HEK293 (cell line): ENCODE results near the gene BDNF.

Experiments used
- CTCF ChIA-PET: fragments of 350-600 bp; formaldehyde crosslinking; extraction: SDS; loops from one replicate; lab custom pipeline; 2021; ENCODE audit warnings: antibody characterized with exemption; lab: Yijun Ruan, JAX
- POLR2A ChIA-PET: fragments of 300-600 bp; formaldehyde crosslinking; extraction: SDS; loops from one replicate; lab custom pipeline; 2020; ENCODE audit warnings: antibody characterized with exemption, inconsistent platforms; lab: Yijun Ruan, JAX
- H3K27ac ChIP-seq: fragments of 200-500 bp; sonication (Bioruptor generic); 2 replicates; pipeline ENCODE4 v1.5.1; 2014; ENCODE audit warnings: low read depth, low read length, control low read depth, inconsistent platforms; ENCODE audit errors: extremely low read depth
- H3K36me3 ChIP-seq, 2 experiments: fragments of 200-500 bp in 1 of 2; sonication (Bioruptor generic) in 1 of 2; 1 replicate in 1 of 2; 2 replicates in 1 of 2; pipeline ENCODE4 v1.5.1; 2014 to 2017; ENCODE audit warnings: inconsistent platforms in 2 of 2, low read length in 2 of 2; ENCODE audit not compliant: control insufficient read depth in 2 of 2, insufficient read depth in 1 of 2
- H3K4me1 ChIP-seq: fragments of 200-500 bp; sonication (Bioruptor generic); 2 replicates; pipeline ENCODE4 v1.5.1; 2014; ENCODE audit warnings: mild to moderate bottlenecking, low read length, inconsistent platforms; ENCODE audit not compliant: control insufficient read depth, insufficient read depth
- H3K4me3 ChIP-seq: 2 replicates; pipeline ENCODE4 v1.5.1; 2011; ENCODE audit warnings: low read depth, mild to moderate bottlenecking, control low read depth, low read length, moderate library complexity
- H3K9me3 ChIP-seq: fragments of 200-500 bp; sonication (Bioruptor generic); 2 replicates; pipeline ENCODE4 v1.5.1; 2014; ENCODE audit warnings: low read depth, low read length, inconsistent platforms; ENCODE audit not compliant: control insufficient read depth, insufficient read depth
- EGR2 ChIP-seq: fragments of 450-650 bp; formaldehyde crosslinking; IDR thresholded peaks from 2 replicates; pipeline ENCODE4 v1.5.1; 2016; ENCODE audit warnings: low read depth, missing biosample characterization, missing genetic modification characterization
- FEZF1 ChIP-seq: fragments of 450-650 bp; formaldehyde crosslinking; IDR thresholded peaks from 2 replicates; pipeline ENCODE4 v1.5.1; 2016; ENCODE audit warnings: missing biosample characterization, missing genetic modification characterization
- HOXC10 ChIP-seq: sonication (generic); formaldehyde crosslinking; IDR thresholded peaks from 2 replicates; pipeline ENCODE4 v1.8.1; 2023; ENCODE audit warnings: mild to moderate bottlenecking, missing genetic modification reagents
- MYNN ChIP-seq: fragments of 450-650 bp; formaldehyde crosslinking; IDR thresholded peaks from 2 replicates; pipeline ENCODE4 v1.5.1; 2016; ENCODE audit warnings: missing biosample characterization, missing genetic modification characterization, borderline replicate concordance
- REPIN1 ChIP-seq: fragments of 450-650 bp; formaldehyde crosslinking; IDR thresholded peaks from 2 replicates; pipeline ENCODE4 v1.5.1; 2017; ENCODE audit warnings: missing biosample characterization, missing genetic modification characterization, low read depth
- SCRT1 ChIP-seq: fragments of 450-650 bp; formaldehyde crosslinking; IDR thresholded peaks from 2 replicates; pipeline ENCODE4 v1.5.1; 2016; ENCODE audit warnings: missing biosample characterization, missing genetic modification characterization, borderline replicate concordance
- SETDB1 ChIP-seq: IDR thresholded peaks from one replicate; pipeline ENCODE4 v1.6.1; 2017; ENCODE audit warnings: mild to moderate bottlenecking, low read length, moderate library complexity, mixed read lengths; ENCODE audit not compliant: insufficient read length
- YY1 ChIP-seq: fragments of 450-650 bp; formaldehyde crosslinking; IDR thresholded peaks from 2 replicates; pipeline ENCODE4 v1.5.1; 2018; ENCODE audit warnings: missing biosample characterization, missing genetic modification characterization
- ZBTB8A ChIP-seq: fragments of 450-650 bp; formaldehyde crosslinking; IDR thresholded peaks from 2 replicates; pipeline ENCODE4 v1.5.1; 2016; ENCODE audit warnings: missing biosample characterization, missing genetic modification characterization
- ZFP69B ChIP-seq: fragments of 450-650 bp; formaldehyde crosslinking; IDR thresholded peaks from 2 replicates; pipeline ENCODE4 v1.5.1; 2016; ENCODE audit warnings: missing biosample characterization, missing genetic modification characterization
- ZNF133 ChIP-seq: fragments of 450-650 bp; formaldehyde crosslinking; IDR thresholded peaks from 2 replicates; pipeline ENCODE4 v1.5.1; 2016; ENCODE audit warnings: missing biosample characterization, missing genetic modification characterization
- ZNF146 ChIP-seq: fragments of 450-650 bp; formaldehyde crosslinking; IDR thresholded peaks from 2 replicates; pipeline ENCODE4 v1.5.1; 2016; ENCODE audit warnings: missing biosample characterization, missing genetic modification characterization
- ZNF202 ChIP-seq: fragments of 450-650 bp; formaldehyde crosslinking; IDR thresholded peaks from 2 replicates; pipeline ENCODE4 v1.5.1; 2016; ENCODE audit warnings: missing biosample characterization, missing genetic modification characterization, borderline replicate concordance
- ZNF394 ChIP-seq: fragments of 450-650 bp; formaldehyde crosslinking; IDR thresholded peaks from 2 replicates; pipeline ENCODE4 v1.5.1; 2016; ENCODE audit warnings: missing biosample characterization, missing genetic modification characterization, mild to moderate bottlenecking, moderate library complexity, borderline replicate concordance
- ZNF426 ChIP-seq: fragments of 450-650 bp; formaldehyde crosslinking; IDR thresholded peaks from 2 replicates; pipeline ENCODE4 v1.5.1; 2017; ENCODE audit warnings: missing biosample characterization, missing genetic modification characterization, mild to moderate bottlenecking, inconsistent platforms, moderate library complexity
- ZNF560 ChIP-seq: fragments of 450-650 bp; formaldehyde crosslinking; IDR thresholded peaks from 2 replicates; pipeline ENCODE4 v1.5.1; 2017; ENCODE audit warnings: missing biosample characterization, missing genetic modification characterization, borderline replicate concordance
- ZNF600 ChIP-seq: fragments of 450-650 bp; formaldehyde crosslinking; IDR thresholded peaks from 2 replicates; pipeline ENCODE4 v1.5.1; 2016; ENCODE audit warnings: missing biosample characterization, missing genetic modification characterization
- ZNF626 ChIP-seq: fragments of 450-650 bp; sonication (Bioruptor Pico); formaldehyde crosslinking; IDR thresholded peaks from 2 replicates; pipeline ENCODE4 v1.5.1; 2018; ENCODE audit warnings: missing biosample characterization, missing genetic modification characterization, inconsistent platforms
- ZNF654 ChIP-seq: fragments of 450-650 bp; formaldehyde crosslinking; IDR thresholded peaks from 2 replicates; pipeline ENCODE4 v1.5.1; 2016; ENCODE audit warnings: low read depth, missing biosample characterization, missing genetic modification characterization
- TF ChIP-seq, protein P1 (sequence below): fragments of 450-650 bp; formaldehyde crosslinking; IDR thresholded peaks from 2 replicates; pipeline ENCODE4 v1.5.1; 2017; ENCODE audit warnings: missing biosample characterization, missing genetic modification characterization
- TF ChIP-seq, protein P2 (sequence below): fragments of 450-650 bp; formaldehyde crosslinking; IDR thresholded peaks from 2 replicates; pipeline ENCODE4 v1.5.1; 2016; ENCODE audit warnings: missing biosample characterization, missing genetic modification characterization, low read depth
- TF ChIP-seq, protein P3 (sequence below): fragments of 450-650 bp; IDR thresholded peaks from 2 replicates; pipeline ENCODE4 v1.5.1; 2018; ENCODE audit warnings: missing biosample characterization, missing genetic modification characterization
- TF ChIP-seq, protein P4 (sequence below): fragments of 450-650 bp; formaldehyde crosslinking; IDR thresholded peaks from 2 replicates; pipeline ENCODE4 v1.5.1; 2016; ENCODE audit warnings: missing biosample characterization, missing genetic modification characterization, borderline replicate concordance
- TF ChIP-seq, protein P5 (sequence below): fragments of 450-650 bp; formaldehyde crosslinking; conservative IDR thresholded peaks from 2 replicates; pipeline ENCODE4 v1.5.1; 2016; ENCODE audit warnings: low read depth, missing biosample characterization, missing genetic modification characterization
- TF ChIP-seq, protein P6 (sequence below): fragments of 450-650 bp; IDR thresholded peaks from 2 replicates; pipeline ENCODE4 v1.5.1; 2018; ENCODE audit warnings: missing biosample characterization, mild to moderate bottlenecking, missing genetic modification characterization

The BDNF gene

DNA sequence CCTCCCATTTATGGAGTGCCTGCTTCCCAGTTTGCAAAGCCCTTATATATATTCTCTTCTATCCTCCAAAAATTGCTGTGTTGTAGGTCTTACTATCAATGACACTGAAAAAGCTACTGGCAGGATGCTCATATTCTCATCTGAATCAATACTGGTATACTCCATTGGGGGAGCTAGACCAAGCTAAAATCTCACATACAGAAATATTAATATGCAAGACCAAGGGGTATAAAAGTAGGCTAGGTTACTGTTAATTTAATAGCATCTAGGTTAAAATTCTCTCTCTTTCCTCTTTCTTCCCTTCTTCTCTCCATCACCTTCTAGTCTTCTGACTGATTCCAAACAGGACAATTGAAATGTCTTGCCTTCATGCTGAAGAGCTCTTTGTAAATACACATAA lies 17.1 kb upstream of the BDNF start (continued):
- TF ChIP-seq, protein P1, sequence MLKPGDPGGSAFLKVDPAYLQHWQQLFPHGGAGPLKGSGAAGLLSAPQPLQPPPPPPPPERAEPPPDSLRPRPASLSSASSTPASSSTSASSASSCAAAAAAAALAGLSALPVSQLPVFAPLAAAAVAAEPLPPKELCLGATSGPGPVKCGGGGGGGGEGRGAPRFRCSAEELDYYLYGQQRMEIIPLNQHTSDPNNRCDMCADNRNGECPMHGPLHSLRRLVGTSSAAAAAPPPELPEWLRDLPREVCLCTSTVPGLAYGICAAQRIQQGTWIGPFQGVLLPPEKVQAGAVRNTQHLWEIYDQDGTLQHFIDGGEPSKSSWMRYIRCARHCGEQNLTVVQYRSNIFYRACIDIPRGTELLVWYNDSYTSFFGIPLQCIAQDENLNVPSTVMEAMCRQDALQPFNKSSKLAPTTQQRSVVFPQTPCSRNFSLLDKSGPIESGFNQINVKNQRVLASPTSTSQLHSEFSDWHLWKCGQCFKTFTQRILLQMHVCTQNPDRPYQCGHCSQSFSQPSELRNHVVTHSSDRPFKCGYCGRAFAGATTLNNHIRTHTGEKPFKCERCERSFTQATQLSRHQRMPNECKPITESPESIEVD (tag by site-specific recombination) = no peak
- TF ChIP-seq REPIN1 (tag by site-specific recombination) (no peak), EGR2 (tag by site-specific recombination) (no peak), YY1 (no peak), ZNF394 (tag by site-specific recombination) (no peak), HOXC10 (no peak)

DNA sequence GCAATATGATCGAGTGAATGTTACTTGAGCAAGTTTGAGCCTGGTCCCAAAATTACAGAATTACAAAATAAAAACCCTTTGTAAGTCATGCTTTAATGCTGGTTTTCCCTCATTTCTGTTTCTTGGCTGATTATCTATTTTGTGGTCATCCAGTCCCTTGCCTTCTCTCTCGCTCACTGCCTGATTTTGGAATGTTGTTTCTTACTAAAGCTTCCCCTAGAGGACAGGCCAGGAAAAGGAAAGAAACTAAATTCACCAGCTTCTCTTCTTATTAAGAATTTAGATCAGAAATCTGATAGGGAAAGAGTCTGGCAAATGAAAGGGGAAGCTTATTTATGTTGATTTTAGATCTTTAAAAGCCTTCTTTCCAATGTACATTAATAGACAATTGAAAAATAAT lies 16.6 kb upstream of the BDNF start:
- POLR2A ChIA-PET = interaction anchor here (0.8 to 1.1 kb wide), 3 partner anchors 10 to 17 kb away, joined by 3 read pairs; partner anchors contain the start of gene BDNF
- CTCF ChIA-PET = interaction anchor here (0.7 to 2.3 kb wide), 16 partner anchors 8 to 812 kb away, joined by 3 to 23 read pairs (median 4); partner anchors contain the start of gene BDNF
- TF ChIP-seq ZBTB8A (tag by site-specific recombination) (no peak), ZNF133 (tag by site-specific recombination) (no peak), ZFP69B (no peak), SCRT1 (tag by site-specific recombination) (no peak), ZNF560 (tag by site-specific recombination) (no peak), ZNF654 (tag by site-specific recombination) (no peak; the same call in 1 of the 2 replicates), ZNF600 (no peak), ZNF202 (no peak), ZNF426 (no peak), FEZF1 (tag by site-specific recombination) (no peak), ZNF626 (no peak), SETDB1 (no peak), MYNN (no peak), ZNF146 (tag by site-specific recombination) (no peak)
- TF ChIP-seq, protein P2, sequence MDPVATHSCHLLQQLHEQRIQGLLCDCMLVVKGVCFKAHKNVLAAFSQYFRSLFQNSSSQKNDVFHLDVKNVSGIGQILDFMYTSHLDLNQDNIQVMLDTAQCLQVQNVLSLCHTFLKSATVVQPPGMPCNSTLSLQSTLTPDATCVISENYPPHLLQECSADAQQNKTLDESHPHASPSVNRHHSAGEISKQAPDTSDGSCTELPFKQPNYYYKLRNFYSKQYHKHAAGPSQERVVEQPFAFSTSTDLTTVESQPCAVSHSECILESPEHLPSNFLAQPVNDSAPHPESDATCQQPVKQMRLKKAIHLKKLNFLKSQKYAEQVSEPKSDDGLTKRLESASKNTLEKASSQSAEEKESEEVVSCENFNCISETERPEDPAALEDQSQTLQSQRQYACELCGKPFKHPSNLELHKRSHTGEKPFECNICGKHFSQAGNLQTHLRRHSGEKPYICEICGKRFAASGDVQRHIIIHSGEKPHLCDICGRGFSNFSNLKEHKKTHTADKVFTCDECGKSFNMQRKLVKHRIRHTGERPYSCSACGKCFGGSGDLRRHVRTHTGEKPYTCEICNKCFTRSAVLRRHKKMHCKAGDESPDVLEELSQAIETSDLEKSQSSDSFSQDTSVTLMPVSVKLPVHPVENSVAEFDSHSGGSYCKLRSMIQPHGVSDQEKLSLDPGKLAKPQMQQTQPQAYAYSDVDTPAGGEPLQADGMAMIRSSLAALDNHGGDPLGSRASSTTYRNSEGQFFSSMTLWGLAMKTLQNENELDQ = no peak
- TF ChIP-seq, protein P3, sequence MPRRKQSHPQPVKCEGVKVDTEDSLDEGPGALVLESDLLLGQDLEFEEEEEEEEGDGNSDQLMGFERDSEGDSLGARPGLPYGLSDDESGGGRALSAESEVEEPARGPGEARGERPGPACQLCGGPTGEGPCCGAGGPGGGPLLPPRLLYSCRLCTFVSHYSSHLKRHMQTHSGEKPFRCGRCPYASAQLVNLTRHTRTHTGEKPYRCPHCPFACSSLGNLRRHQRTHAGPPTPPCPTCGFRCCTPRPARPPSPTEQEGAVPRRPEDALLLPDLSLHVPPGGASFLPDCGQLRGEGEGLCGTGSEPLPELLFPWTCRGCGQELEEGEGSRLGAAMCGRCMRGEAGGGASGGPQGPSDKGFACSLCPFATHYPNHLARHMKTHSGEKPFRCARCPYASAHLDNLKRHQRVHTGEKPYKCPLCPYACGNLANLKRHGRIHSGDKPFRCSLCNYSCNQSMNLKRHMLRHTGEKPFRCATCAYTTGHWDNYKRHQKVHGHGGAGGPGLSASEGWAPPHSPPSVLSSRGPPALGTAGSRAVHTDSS (tag by site-specific recombination) = no peak
- TF ChIP-seq, protein P4, sequence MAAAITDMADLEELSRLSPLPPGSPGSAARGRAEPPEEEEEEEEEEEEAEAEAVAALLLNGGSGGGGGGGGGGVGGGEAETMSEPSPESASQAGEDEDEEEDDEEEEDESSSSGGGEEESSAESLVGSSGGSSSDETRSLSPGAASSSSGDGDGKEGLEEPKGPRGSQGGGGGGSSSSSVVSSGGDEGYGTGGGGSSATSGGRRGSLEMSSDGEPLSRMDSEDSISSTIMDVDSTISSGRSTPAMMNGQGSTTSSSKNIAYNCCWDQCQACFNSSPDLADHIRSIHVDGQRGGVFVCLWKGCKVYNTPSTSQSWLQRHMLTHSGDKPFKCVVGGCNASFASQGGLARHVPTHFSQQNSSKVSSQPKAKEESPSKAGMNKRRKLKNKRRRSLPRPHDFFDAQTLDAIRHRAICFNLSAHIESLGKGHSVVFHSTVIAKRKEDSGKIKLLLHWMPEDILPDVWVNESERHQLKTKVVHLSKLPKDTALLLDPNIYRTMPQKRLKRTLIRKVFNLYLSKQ (tag by site-specific recombination) = no peak
- TF ChIP-seq, protein P5, sequence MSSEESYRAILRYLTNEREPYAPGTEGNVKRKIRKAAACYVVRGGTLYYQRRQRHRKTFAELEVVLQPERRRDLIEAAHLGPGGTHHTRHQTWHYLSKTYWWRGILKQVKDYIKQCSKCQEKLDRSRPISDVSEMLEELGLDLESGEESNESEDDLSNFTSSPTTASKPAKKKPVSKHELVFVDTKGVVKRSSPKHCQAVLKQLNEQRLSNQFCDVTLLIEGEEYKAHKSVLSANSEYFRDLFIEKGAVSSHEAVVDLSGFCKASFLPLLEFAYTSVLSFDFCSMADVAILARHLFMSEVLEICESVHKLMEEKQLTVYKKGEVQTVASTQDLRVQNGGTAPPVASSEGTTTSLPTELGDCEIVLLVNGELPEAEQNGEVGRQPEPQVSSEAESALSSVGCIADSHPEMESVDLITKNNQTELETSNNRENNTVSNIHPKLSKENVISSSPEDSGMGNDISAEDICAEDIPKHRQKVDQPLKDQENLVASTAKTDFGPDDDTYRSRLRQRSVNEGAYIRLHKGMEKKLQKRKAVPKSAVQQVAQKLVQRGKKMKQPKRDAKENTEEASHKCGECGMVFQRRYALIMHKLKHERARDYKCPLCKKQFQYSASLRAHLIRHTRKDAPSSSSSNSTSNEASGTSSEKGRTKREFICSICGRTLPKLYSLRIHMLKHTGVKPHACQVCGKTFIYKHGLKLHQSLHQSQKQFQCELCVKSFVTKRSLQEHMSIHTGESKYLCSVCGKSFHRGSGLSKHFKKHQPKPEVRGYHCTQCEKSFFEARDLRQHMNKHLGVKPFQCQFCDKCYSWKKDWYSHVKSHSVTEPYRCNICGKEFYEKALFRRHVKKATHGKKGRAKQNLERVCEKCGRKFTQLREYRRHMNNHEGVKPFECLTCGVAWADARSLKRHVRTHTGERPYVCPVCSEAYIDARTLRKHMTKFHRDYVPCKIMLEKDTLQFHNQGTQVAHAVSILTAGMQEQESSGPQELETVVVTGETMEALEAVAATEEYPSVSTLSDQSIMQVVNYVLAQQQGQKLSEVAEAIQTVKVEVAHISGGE (tag by site-specific recombination) = no peak
- TF ChIP-seq, protein P6, sequence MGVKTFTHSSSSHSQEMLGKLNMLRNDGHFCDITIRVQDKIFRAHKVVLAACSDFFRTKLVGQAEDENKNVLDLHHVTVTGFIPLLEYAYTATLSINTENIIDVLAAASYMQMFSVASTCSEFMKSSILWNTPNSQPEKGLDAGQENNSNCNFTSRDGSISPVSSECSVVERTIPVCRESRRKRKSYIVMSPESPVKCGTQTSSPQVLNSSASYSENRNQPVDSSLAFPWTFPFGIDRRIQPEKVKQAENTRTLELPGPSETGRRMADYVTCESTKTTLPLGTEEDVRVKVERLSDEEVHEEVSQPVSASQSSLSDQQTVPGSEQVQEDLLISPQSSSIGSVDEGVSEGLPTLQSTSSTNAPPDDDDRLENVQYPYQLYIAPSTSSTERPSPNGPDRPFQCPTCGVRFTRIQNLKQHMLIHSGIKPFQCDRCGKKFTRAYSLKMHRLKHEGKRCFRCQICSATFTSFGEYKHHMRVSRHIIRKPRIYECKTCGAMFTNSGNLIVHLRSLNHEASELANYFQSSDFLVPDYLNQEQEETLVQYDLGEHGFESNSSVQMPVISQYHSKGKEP (tag by site-specific recombination) = no peak

More for the DNA sequence above, 16.6 kb upstream of the BDNF start:
- peaks cover 5% of the 10 kb centered on the region; the same call in 1 of the 2 replicates for H3K4me1 ChIP-seq
- H3K4me3 ChIP-seq = no peak overlapping the region
- H3K9me3 ChIP-seq = no peaks in the 10 kb centered on the region
- no peak overlapping the region for H3K27ac ChIP-seq
- no peaks in the 10 kb centered on the region for H3K36me3 ChIP-seq
